Esophagus squamous epithelium (tissue), 4 donors: ENCODE measurements around the gene BLOC1S2.

Experiments
- CTCF ChIP-seq, 6 experiments: fragments of 450-650 bp in 4 of 6; fragments of 200-600 bp in 2 of 6; sonication (generic) in 2 of 6; IDR thresholded peaks; one replicate each; pipeline ENCODE4 v1.5.1; 2016 to 2019; ENCODE audit warnings: antibody characterized with exemption in 6 of 6, mild to moderate bottlenecking in 4 of 6, moderate library complexity in 4 of 6
- POLR2A ChIP-seq, 4 donors: fragments of 450-650 bp; IDR thresholded peaks; one replicate each; pipeline ENCODE4 v1.6.1; 2017; ENCODE audit warnings: antibody characterized with exemption in 4 of 4, mild to moderate bottlenecking in 4 of 4, moderate library complexity in 3 of 4

- TF ChIP-seq POLR2A (IDR thresholded peaks at IDR 0.05), result no peak
- no peak for TF ChIP-seq CTCF (IDR thresholded peaks at IDR 0.05)
These were observed 37.7 kb downstream of the BLOC1S2 start for GRCh38 chr10:100248820-100249219.
